NCI-H345 treated with DMSO at 0.1 percent for 48 hours (cell line): ENCODE results near the gene MOSPD3.

Experiments used
- DNase-seq: peaks from one replicate; lab custom pipeline; 2025; ENCODE audit not compliant: unreplicated experiment; lab: John Stamatoyannopoulos, UW

MOSPD3 gene

DNA sequence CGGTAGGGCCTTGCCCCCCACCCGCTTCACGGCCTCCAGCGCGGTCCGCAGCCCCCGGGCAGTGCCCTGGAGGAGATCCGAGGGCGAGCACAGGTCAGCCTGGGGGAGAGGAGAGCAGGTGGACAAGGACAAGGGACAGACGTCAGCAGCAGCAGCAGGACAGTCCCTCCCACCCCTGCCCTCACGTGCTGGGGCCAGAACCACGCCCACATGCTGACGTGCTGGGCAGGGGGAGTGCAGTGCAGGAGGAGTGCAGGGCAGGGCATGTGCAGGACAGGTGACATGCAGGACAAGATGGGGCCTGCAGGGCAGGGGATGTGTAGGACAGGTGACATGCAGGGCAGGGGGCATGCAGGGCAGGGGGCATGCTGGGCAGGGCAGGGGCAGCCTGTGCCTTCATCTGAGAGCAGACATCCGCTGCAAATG lies 37.1 kb upstream of the MOSPD3 start:
- no peak for DNase-seq

DNA sequence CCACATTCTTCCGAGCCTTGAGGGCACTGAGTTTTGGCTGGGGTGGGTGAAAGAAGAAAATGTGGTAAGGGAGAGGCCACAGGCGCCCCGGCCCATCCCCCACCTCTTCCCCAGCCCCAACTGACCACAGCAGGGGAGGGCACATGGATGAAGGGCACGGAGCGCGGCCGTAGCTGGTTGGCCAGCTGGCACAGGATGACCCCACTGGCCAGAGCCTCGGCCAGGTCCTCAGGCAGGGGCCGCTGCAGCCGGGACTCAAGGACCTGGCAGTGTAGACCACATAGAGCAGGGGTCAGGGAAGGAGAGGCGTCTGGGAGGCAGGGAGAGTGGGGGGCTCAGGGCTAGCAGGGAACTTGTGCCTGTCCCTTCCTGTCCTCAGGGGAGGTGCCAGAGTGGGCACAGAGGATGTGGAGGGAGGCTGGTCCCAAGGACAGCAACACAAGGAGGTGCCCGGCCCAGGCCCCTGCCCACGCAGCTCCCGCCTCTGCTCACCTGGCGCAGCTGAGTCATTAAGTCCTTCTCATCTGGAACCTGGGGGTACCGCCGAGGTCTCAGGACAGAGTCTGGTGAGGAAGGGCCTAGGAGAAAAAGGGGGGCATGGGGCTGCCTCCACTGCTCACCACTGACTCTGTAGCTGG lies 36.5 kb upstream of the MOSPD3 start:
- no peak for DNase-seq

DNA sequence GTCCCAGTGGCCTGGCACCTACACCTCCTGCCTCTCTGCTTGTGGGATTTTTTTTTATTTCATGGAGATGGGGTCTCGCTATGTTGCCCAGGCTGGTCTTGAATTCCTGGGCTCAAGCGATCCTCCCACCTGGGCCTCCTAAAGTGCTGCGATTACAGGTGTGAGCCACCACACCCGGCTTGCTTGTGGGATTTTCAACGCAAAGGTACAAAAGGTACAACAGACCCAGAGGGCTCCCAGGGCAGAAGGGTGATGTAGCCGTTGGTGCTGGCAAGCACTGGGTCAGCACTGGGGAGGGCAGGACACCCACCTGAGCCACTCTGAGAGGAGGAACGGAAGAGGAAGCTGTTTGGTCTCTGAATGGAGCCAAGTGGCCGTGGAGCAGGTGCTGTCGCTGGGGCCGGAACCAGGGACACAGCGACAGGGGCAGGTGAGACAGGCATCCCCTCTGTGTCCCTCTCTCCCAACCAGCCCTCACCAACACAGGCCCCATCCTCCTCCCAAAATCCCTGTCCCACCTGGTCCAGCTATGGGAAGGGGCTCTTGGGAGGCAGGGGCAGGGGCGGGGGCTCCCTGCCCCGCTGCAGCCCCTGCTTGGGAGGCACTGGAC lies 35.9 kb upstream of the MOSPD3 start:
- no peak for DNase-seq

DNA sequence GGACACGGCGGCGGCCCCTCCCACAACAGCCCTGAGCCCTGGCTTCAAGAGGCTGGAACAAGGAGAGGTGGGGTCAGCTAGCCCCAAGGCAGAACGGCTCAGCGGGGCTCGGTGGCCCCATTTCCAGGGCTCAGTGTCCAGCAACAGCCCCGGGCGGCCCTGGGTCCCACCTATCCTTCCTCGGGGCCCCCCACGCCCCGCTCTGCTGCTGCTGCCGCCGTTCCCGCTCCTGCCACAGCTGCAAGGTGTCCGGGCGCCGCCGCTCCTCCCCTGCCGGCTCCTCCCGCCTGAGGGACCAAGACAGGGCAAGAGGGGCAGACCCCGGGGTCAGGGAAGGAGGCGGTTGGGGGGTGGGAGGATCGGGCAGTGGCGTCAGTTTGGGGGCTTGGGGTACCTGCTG lies 35.2 kb upstream of the MOSPD3 start:
- DNase-seq: no peak

DNA sequence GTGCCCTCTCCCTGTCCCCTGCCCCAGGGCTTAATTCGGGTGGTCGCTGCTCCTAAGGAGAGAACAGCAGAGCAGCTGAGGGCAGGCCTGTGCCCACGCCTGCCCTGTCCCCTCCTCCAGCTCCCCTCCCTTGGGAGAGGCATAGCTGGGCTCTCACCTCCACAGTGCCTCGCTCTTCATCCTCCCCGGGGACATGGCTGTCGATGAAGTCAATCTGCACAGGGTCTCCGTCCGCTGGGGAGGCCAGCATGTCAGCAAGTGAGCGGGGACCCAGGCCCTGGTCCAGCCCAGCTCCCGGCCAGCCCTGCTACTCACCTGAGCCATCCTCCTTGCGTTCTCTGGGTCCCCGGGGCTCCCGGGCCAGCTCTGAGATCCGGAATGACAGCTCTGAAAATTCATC lies 34.8 kb upstream of the MOSPD3 start:
- no peak for DNase-seq

DNA sequence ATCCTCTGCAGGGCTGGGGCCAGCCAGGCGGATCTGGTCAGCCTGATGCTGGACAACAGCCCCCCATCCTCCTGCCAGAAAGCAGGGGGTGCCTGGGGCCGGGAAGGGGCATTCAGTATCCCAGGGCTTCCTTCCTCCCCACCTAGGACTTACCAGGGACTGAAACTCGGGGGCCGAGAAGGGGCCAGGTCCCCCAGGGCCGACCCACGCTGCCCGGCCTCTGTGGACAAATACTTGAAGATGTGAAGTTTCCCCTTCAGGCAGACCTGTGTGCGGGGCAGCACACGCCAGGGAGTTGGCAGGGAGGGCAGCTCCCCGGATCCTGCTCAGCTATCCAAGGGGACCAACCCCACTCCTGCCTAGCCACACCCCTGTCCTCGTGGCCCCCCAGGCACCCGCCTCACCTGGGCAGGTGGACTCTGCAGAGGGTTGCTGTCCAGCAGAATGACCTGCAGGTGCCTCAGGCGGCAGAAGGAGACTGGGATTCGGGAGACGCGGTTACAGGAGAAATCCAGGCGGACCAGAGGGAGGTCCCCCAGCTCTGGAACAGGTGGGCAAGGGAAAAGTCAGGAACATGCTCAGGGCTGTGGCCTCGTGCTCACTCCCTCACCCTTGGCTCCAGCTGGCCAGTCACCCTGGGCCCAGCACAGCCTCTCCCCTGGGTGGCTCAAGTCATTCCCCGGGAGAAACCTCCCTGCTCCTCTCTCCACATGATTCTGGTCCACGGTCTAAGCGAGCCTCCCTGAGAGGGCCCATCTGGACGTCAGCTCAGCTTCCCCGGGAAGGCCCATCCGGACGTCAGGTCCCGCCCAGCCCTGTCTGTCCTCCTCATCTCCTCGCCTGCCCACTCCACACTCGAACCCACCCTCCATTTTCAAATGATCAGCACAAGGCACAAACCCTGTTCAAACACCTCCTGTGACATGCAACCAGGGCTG lies 33.8 kb upstream of the MOSPD3 start:
- no peak for DNase-seq

DNA sequence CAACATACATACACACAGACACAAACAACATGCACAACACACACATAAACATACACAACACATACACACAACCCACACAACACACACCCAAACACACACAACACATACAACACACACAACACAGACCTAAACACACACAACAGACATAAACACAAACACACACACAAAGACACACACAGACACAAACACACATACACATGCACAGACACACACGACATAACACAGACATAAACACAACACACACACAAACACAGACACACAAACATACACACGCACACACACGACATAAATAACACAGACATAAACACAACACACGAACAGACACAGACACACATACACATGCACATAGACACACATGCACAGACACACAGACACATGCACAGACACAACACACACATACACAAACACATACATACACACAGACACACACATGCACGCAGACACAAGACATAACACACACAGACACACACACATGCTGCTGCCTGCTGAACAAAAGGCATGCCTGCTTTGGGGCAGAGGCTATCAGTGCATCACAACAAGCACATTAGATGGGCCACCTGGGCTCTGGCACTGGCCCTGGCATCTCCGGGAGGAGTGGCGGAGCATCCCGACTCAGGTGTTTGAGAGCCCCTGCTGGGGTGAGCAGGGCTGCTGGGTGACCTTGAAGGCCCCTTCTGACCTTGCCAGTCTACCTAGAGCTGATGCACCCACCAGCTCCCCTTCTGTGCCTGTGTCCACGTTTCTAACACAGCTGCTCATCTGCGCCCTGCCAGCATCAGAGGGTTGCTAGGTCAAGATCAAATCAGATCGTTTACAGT lies 31.7 kb upstream of the MOSPD3 start:
- DNase-seq: no peak

DNA sequence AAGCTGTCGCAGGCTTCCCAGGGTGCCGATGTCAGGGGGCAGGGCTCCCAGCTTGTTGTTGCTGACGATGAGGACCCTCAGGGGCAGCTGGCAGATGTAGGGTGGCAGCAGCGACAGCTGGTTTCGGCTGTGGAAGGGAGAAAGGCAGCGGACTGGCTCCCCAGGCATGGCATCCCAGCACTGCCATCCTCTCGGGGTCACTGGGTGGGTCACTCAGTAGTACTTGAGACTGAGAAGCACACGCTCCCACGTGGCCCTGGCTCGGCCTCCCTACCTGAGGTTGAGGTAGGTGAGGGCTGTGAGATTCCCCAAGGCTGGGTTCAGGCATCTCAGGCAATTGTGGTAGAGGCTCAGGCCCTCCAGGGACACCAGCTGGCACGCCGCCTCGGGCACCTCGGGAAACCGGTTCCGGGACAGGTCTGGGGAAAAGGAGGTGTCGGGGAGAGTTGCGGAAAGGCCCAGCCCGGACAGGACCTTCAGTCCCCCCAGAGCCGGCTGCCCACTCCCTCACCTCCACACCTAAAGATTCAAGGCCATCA lies 30.2 kb upstream of the MOSPD3 start:
- DNase-seq: no peak

DNA sequence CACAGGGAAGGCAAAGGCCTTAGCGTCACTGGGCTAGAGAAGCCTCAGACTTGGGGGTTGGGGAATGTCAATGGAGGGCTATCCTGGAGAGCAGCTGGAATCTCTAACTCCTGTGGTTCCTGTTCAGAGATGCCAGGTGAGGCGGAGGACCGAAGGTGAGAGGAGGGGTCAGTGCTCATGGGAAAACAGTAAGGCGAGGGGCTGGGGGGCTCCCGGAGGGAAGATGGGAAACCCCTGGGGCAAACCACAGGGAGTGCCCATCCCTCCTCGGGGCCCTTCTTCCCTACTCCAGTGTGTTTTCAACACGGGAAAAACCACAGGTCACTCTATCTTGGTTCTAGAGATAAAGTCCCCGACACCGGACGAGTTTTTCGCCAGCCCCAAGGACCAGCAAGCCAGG lies 29.7 kb upstream of the MOSPD3 start:
- DNase-seq: no peak

DNA sequence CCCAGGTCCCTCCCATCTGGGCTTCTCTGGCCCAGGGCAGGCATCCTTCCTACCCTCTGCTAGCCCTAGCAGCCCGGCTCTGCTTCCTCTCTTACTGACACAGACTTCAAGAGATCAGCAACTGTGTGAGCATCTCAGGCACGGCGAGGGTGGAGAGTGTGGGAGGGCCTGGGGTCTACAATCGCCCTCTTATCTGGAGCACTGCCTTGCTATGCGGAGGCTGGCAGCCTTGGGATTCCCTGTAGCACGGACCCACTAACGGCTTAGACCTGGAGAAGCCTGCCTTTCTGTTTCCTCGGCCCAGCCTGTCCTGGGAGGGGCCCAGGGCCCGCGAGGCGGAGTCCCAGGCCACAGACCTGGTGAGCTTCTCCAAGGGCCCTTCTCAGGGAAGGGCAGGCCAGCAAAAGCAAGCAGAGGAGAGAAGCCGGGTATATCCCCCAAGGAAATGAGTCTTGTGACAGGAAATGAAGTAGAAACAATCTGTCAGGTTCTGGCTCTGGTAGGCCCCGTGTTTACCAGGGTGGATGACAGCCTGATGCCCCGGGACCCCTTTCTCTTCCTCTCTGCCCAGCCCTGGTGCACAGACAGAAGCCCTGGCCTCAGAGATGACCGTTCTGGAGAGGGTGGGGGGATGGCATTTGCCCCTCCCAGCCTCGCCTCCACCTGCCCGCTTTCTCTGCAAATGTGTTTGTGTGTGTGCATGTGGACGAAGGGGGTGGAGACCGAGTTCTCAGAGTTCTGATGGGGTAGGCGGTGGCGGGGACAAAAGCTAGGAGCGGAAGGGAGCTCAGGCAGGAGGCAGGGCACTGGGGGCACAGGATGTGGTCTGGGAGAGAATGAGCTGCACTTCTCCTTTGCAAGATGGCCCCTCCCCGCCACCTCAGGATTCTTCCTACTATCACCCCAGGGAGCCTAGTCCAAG lies 28.9 kb upstream of the MOSPD3 start:
- DNase-seq: no peak

DNA sequence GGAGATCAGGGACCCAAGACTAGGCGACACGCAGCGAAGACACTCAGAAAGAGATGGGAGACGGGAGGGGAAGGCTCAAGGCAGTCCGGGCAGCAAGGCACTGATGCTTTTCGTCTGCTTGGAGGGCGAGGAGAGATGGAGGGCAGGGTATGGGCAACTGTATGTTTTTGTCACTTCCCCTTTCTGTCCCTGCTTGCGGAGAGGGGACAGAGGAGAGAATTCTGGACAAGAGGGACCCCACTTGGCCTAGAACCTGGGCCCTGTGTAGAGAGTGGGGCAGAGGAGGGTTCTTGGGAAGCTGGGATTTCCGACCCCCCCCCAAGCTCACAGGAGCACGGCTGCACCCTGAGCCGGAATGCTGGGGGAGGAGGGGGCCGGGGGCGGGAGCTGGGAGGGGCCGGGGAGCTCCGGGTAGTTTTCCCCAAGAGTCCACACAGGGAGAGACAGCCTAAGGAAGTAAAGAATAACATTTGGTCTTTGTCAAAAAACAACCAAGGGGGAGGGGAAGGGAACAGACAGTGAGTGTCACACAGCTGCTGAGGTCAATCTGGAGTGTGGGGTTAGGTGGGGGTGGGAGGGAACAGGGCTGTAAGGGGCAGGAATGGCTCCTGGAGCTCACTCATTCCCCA lies 28.2 kb upstream of the MOSPD3 start:
- no peak for DNase-seq

DNA sequence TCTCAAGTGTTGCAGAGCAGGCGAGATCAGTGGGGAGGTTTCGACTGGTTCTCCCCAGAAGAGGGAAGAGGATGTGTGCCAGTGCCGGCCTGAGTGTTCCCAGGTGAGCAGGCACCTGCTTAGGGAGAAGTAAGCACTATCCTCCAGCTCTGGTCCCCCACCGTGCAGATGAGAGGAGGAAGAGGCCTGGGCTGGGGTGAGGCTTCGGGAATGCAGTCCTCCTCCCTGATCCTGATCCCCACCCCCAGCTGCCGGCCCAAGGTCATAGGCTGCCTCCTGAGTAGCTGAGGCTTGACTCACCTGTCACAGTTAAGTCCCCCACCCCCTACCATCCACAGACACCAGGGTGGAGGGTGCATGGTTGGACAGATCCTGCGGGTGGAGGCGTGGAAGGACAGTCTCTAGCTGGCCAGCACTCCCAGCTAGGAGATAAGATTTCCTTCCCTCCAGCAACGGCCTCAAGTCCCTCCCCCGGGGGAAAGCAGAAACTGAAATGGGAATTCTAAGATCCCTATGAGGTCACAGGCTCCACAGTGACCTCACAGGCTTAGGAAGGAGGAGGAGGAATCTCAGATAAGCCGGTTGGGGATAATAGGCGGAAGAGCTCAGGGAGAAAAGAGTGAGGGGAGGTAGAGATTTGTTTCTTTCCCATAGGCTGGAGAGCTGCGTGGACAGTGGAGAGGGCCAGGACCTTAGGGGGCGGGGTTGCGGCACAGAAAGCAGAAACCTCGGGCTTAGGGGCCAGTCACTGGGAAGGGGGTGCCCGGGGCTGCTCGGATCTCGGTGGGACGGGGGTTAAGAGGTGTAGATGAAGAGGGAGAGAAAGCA lies 27.4 kb upstream of the MOSPD3 start:
- DNase-seq: no peak

DNA sequence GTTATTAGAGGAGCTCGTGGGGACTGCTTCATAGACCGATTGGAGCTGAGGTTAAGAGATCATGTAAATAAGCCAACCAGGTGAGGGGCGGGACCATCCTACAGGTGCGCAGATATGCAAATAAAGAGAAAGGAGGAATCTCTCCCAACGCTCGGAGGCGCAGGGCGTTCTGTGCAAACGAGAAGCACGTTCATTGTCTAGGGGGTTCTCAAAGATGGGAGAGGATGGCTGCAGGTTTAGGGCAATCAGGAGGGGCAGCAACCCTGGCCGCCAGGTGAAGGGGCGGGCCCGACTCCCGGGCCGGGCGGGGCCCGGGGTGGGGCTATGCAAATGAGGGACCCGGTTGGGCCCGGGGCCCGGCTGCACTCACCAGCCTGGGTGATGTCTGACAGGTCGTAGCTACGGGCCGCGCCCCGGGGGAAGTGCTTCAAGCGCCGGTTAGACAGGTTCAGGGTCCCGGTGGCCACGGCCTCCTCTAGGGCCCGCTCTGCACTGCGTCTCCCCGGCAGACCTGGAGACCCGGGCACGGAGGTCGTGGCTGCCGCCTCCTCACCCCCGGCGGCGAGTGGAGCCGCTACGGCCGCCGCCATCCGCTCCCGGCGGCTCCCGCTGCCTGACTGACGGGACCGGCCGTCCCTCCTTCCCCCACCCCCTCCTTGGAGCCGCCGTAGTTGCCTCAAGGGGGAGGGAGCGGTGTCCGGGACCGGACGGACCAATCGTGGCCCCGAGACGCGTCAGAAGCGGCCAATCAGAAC lies 26.7 kb upstream of the MOSPD3 start, which contains the start of gene LRCH4:
LRCH4 (minus strand) TSS at position 619 of the 755 bp plus-strand sequence; CDS start at position 590, 29 bp downstream.
- DNase-seq: peak; percentile 53

DNA sequence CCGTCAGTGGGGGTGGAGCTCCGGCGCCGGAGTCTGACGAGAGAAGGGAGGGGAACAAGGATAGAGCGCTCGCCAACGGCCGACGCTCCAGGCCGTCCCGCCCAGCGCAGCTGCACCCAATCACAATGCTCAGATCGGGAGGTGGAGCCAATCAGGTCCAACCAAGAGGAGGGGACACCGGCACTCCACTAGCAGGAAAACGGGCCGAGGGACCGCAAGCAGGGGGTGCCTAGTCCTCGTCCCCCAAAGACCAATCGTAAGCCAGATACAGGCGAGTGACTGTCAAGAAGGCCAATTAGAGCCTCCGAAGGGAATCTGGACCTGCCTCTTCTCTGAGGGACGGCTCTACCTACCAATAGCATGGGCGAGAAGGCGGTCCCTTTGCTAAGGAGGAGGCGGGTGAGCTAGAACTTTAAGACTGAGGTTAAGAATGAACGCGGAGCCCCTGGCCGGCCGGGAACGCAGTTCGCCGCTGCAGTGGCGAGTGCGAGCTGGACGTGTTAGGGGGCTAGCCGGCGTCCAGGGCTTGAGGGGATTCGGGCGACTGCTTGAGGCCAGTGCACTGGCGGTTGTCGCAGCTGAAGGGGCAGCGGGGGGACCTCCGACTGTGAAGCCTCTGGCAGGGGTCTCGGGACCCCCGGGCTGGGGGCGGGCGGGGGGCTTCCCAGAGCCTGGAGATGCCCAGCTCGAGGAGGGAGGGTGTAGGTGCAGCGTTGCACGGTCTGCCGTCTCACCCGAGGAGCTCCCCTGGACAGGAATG lies 25.9 kb upstream of the MOSPD3 start, which contains the start of gene FBXO24:
FBXO24 (plus strand) TSS at position 63 of the 760 bp plus-strand sequence; CDS start at position 361, 298 bp downstream.
- peak; percentile 98 for DNase-seq

DNA sequence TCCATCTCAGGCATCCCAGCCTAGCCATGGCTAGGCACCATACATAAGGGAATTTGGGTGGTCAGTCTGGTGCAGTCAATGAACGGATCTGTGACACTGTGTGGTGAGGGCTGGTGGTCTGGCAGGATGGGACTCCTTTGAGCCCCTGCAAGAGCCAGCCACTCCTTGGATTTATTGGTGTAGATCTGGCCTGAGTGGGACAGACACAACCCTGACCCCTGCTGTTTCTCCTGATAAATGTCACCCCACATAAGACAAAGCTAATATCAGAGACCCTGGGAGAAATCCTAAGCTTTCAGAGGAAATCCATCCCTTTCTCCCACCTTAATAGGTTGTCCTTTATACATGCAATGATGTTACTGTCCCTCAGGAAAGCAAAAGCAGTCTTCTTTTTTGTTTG lies 23.9 kb upstream of the MOSPD3 start:
- DNase-seq: no peak

DNA sequence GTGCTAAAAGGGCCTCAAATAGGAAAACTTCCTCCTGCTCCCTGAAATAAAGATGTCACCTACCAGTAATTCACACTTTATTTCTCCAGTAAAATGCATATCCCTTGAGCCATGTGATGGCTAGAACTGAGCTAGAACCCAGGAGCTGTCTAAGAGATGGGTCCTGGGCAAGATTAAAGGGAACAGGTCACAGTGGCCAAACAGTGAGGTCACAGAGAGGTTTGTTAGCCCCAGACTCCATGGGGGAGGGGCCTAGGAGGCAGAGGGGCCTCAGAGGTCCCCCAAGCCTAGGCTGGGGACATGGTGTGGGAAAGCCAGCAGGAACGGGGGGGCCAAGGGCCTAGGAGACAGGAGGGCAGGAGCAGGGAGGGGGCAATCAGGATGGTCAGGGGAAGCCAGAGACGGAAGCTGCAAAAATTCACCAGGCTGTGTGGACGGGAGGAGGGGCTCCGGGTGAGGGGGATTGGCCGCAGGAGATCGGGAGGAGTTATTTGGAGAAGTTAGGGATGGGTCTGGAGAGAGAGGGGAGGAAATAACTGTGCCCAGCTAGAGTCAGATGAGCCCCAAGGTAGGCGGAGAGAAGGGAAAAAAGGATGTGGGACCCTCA lies 22.9 kb upstream of the MOSPD3 start:
- DNase-seq: no peak
